Left forelimb (tissue), 1 donor: ENCODE results near the gene L3MBTL1.
"Not testable (repeated sequence)": the region's sequence is repeated elsewhere in the genome, so short reads cannot be mapped to it uniquely, and the experiment has no call there.

Source experiments
- DNase-seq: peaks from one replicate; pipeline ENCODE4 v3.0.0-alpha.2; 2018; ENCODE audit warnings: low spot score

The L3MBTL1 gene

GRCh38 chr20:43560974-43561373, 53.5 kb downstream of the L3MBTL1 start:
- no peak for DNase-seq

GRCh38 chr20:43563429-43563828, 55.9 kb downstream of the L3MBTL1 start:
- DNase-seq = no peak

- DNase-seq = no peak
Observed at GRCh38 chr20:43563991-43564390, 56.5 kb downstream of the L3MBTL1 start.

GRCh38 chr20:43564455-43564854, 57.0 kb downstream of the L3MBTL1 start:
- DNase-seq = no peak

GRCh38 chr20:43564993-43565757, 57.7 kb downstream of the L3MBTL1 start:
- DNase-seq = no peak

GRCh38 chr20:43565758-43566104, 58.2 kb downstream of the L3MBTL1 start:
- DNase-seq = no peak

GRCh38 chr20:43567477-43567876, 60.0 kb downstream of the L3MBTL1 start:
- DNase-seq = no peak

GRCh38 chr20:43568706-43569105, 61.2 kb downstream of the L3MBTL1 start:
- no peak for DNase-seq

- no peak for DNase-seq
Observed at GRCh38 chr20:43569282-43569681, 61.8 kb downstream of the L3MBTL1 start.

GRCh38 chr20:43570496-43570895, 63.0 kb downstream of the L3MBTL1 start:
- DNase-seq = no peak

GRCh38 chr20:43571310-43571709, 63.8 kb downstream of the L3MBTL1 start:
- DNase-seq = no peak

- no peak for DNase-seq
Observed at GRCh38 chr20:43571771-43572170, 64.3 kb downstream of the L3MBTL1 start.

GRCh38 chr20:43572891-43573290, 65.4 kb downstream of the L3MBTL1 start:
- DNase-seq = no peak

GRCh38 chr20:43576108-43576507, 68.6 kb downstream of the L3MBTL1 start:
- no peak for DNase-seq

GRCh38 chr20:43579861-43580793, 72.6 kb downstream of the L3MBTL1 start:
- no peak for DNase-seq

- no peak for DNase-seq
Observed at GRCh38 chr20:43583133-43583864, 75.8 kb downstream of the L3MBTL1 start.

- no peak for DNase-seq
Observed at GRCh38 chr20:43583982-43584432, 76.5 kb downstream of the L3MBTL1 start.

GRCh38 chr20:43584448-43585136, 77.1 kb downstream of the L3MBTL1 start:
- no peak for DNase-seq

GRCh38 chr20:43586641-43587040, 79.1 kb downstream of the L3MBTL1 start:
- no peak for DNase-seq

GRCh38 chr20:43588526-43588925, 81.0 kb downstream of the L3MBTL1 start:
- DNase-seq = not testable (repeated sequence)

- DNase-seq = no peak
Observed at GRCh38 chr20:43590036-43590391, 82.5 kb downstream of the L3MBTL1 start.
